HG02973 (cell line): ENCODE data around the gene PET100.

Source experiments
- ATAC-seq: cut with Tn5 transposase; IDR thresholded peaks from one replicate; pipeline ENCODE4 v1.9.1; 2021; ENCODE audit warnings: moderate library complexity; ENCODE audit not compliant: unreplicated experiment

PET100 gene

DNA sequence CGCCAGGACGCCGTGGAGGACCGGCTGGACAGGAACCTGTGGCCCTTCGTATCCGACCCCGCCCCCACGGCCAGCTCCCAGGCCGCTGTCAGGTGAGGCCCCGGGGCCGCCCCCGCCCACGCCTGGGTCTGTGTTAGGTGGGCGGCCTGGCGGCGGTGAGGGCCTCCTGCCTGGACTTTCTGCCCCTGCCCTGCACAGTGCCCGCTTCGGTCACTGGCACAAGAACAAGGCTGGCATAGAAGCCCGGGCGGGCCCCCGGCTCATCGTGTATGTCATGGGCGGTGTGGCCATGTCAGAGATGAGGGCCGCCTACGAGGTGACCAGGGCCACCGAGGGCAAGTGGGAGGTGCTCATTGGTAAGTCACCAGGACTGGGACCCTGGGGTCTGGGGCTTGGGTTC lies 17.6 kb downstream of the PET100 start:
- ATAC-seq: no peak

DNA sequence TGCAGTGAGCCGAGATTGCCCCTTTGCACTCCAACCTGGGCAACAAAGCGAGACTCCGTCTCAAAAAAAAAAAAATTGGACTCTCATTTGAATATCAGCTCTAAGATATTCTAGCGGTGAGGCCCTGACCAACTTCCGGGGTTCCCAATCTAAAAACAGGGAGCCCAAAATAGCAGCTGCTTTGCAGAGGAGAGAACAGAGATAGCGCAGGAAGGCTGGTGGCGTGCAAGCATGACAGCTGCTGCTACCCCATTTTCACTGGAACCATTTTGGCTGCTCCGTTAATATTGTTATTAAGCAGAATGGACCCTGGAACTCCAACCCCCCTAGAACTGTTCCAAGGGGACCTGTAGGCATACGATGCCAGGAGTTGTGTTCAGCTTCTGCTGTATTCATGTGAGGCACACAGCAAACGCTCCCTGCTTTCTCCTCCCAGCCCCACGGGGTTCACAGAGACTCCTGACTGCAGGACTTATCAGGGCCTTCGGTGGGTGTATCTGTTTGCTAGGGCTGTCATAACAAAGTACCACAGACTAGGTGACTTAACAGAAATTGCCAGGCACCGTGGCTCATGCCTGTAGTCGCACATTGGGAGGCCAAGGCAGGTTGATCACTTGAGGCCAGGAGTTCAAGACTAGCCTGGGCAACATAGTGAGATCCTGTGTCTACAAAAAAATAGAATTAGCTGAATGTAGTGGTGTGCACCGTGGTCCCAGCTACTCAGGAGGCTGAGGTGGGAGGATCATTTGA lies 18.8 kb downstream of the PET100 start:
- no peak for ATAC-seq

GRCh38 chr19:7650148-7650547 lies 20.6 kb downstream of the PET100 start:
- no peak for ATAC-seq

DNA sequence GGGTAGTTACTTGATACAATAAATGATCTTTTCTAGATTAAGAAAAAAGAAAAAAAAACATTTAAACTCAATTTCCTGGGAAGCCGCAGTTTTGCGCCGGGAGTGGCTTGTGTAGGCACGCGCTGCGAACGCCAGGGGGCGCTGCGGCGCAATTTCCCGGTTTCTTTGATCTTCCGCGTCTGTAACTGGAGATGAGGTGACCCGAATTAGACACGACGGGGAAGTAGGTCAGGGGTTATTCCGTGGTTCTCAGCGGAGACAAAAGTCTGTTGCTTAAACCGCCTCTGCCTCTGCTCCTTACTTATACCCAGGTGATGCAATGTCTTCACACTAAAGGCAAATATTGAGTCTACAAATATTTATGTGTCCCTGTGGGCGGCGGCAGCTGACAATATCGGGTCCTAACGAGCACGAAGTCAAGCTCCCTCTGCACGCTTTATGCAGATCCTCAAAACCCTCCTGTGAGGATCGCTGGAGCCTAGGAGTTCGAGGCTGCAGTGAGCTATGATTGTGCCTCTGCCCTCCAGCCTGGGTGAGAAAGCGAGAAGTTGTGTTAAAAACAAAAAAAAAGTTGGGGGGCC lies 22.6 kb downstream of the PET100 start:
- no peak for ATAC-seq

DNA sequence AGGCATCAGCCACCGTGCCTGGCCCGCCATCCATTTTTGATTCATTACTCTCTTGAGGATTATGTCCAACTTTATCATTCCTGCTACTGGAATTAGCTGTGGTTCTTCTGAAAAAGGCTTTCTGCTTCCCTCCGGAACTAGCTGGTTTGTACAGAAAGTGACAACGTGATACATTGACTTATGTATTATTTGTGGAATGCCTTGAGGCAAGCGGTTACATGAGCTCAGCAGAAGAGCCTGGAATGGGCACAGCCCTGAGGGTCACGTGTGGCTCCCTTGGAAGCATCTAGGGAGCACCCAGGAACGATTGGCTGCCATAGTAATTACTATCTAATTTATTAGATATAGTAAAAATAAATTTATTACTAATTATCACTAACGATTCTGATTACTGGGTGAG lies 24.8 kb downstream of the PET100 start:
- ATAC-seq: no peak

GRCh38 chr19:7655581-7655980 lies 26.0 kb downstream of the PET100 start:
- ATAC-seq: no peak

- no peak for ATAC-seq
Measured at GRCh38 chr19:7657131-7657751, 27.6 kb downstream of the PET100 start.

DNA sequence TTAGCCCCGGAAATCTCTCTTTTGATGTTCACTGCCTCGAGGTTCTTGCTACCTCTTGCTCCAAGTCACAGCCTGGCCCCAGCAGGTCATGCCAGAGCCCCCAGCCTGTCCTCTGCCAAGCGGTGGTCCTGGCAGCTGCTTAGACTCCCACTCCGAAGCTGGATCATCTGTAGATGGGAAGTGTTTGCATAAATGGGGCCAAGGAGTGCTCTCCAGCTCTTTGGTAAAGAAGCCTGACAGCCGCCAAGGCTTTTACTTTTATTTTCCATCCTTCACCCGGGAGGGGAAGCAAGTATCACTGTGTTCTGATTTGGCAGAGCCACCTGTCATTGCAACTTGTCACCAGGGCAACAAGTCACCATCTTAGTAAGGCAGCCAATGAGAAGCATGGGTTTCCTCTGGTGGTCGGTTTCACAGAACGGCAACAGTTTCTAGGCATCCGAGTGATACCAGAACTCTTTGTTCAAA lies 28.7 kb downstream of the PET100 start:
- peak; percentile 77 for ATAC-seq

- ATAC-seq: no peak
Measured at GRCh38 chr19:7661744-7662538, 32.3 kb downstream of the PET100 start.

DNA sequence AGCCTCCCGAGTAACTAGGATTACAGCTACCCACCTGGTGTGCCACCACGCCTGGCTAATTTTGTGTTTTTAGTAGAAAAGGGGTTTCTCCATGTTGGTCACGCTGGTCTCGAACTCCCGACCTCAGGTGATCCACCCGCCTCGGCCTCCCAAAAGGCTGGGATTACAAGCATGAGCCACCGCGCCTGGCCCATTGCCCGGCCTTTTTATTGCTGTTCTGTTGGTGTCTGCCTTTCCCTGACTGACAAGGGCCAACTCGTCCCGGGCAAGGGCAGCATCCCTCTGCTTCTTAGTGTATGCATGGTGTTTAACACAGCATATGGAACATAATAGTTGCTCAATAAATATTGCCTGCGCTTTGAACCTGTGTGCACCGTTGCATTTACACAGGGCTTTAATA lies 33.1 kb downstream of the PET100 start:
- ATAC-seq: no peak

GRCh38 chr19:7663706-7664105 lies 34.1 kb downstream of the PET100 start:
- ATAC-seq: no peak

DNA sequence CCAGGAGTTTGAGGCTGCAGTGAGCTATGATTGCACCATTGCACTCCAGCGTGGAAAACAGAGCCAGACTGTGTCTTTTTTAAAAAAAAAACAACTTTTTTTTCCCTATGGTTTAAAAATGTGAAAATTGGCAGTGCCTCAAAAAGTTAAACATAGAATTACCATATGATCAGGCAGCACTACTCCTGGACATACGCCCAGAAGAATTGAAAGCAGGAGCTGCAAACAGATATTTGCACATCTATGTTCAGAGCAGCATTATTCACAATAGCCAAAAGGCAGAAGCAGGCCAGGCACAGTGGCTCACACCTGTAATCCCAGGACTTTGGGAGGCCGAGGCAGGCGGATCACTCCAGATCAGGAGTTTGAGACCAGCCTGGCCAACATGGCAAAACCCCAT lies 35.5 kb downstream of the PET100 start:
- no peak for ATAC-seq

- no peak for ATAC-seq
Measured at GRCh38 chr19:7668842-7669241, 39.2 kb downstream of the PET100 start, which contains the start of gene RETN. RETN (plus strand) TSS chr19:7669049; CDS start chr19:7669327, 278 bp downstream.

DNA sequence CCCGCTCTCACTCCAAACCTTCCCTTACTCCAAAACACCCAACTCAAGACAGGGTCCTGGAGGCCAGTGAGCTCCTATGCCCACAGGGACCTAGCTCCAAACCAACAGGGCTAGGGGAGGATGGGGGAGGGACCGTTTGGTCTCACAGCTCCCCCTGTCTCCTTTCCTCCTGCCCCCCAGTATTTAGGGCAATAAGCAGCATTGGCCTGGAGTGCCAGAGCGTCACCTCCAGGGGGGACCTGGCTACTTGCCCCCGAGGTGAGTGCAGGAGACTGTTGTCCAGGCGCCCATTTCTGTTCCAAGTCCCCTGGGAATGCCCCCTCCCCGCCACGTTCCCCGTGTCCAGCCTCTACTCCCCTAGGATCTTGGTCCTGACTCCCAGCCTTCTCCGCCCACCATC lies 40.0 kb downstream of the PET100 start:
- no peak for ATAC-seq

DNA sequence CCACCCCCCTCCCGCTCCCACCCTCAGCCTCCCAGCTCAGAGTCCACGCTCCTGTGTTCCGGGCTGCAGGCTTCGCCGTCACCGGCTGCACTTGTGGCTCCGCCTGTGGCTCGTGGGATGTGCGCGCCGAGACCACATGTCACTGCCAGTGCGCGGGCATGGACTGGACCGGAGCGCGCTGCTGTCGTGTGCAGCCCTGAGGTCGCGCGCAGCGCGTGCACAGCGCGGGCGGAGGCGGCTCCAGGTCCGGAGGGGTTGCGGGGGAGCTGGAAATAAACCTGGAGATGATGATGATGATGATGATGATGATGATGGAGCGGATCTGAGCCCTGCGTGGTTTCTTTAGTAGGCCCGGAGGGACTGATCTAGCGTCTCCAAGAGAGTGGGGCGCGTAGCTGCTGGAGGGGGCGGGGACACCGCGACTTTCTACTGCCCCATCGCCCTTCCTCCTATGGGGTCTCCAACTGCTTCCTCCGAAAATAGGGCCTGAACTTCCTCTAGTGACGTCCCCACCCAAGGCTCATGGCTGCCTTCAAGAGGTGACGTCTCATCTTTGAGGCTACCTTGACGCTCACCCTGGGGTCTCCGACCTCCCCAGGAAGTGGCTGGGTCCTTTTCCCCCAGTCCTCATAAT lies 40.7 kb downstream of the PET100 start:
- ATAC-seq: no peak

GRCh38 chr19:7670790-7671189 lies 41.2 kb downstream of the PET100 start:
- no peak for ATAC-seq

- ATAC-seq: no peak
Measured at GRCh38 chr19:7672522-7672921, 42.9 kb downstream of the PET100 start.

DNA sequence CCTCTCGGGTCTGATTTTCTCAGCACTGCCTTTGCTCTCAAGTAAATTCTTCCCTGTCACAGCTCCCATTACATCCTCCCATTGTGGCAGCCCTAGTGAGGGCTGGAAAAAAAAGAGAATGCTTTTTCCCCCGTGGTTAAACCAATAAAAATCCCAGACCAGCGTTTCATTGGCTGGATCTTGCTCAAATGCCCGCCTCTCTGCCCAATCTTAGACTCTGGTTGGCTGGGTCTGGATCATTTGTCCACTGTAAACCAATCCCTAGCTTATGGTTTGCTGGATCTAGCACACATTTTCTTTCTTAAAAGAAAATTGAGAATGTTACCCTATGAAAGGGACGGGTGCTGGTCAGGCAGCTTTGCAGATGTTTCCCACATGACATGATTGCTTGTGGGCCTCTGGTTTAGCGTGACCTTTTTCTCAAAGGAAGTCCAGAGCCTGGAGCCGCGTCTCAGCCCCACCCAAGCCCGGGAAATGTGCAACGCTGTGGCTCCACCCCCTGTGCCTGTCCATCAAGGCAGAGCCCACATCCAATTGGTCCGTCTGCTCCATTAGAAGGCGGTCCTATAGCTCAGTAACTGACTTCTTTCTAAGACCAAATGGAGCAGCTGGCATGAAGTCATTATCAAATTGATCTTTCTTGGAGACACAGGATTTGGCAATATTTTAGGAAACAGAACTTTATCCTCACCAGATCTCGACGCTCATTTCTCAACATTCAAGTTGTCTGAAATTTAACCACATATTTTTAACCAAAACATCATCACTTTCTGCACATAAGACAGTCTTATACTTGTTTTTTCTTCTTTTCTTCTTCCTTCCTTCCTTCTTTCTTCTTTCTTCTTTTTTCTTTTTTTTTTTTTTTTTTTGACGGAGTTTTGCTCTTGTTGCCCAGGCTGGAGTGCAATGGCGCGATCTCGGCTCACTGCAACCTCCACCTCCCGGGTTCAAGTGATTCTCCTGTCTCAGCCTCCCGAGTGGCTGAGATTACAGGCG lies 44.7 kb downstream of the PET100 start:
- no peak for ATAC-seq

DNA sequence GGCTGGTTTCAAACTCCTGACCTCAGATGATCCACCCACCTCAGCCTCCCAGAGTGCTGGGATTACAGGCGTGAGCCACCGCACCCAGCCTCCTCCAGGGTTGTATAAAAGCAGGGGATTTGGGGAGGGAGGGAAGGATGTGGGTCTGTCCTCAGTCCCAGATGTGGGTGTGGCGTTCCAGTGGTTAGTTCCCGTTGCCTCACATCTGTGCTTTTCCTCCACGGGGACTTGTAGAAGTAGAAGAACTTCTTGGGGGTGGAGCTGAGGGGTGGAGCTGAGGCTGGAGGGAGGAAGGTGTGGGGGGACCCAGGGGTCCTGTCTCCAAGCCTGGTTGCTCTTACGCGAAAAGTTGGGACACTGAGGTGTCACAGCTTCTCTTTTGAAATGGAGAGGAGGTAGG lies 46.8 kb downstream of the PET100 start:
- no peak for ATAC-seq

- ATAC-seq: no peak
Measured at GRCh38 chr19:7676854-7677253, 47.3 kb downstream of the PET100 start, which contains the start of gene MCEMP1. MCEMP1 (plus strand) TSS chr19:7677090; CDS start chr19:7677121, 31 bp downstream.
